B cell (primary cell): Measurements from ENCODE around the gene ZMIZ1. TPM values are rescaled to one million over a fixed set of nuclear protein-coding genes. Genes with fewer than 3 reads are reported as not detected.

ENCODE experiments used
- ATAC-seq: fragments of 200-7000 bp; cut with Tn5 transposase; one replicate; pipeline ENCODE4 v1.10.0; 2021; ENCODE audit warnings: low read depth, mild to moderate bottlenecking, moderate number of reproducible peaks, moderate library complexity
- CTCF ChIA-PET: fragments of 350-600 bp; sonication (Branson Sonifier 250); formaldehyde crosslinking; loops from one replicate; lab custom pipeline; 2021; ENCODE audit warnings: antibody characterized with exemption, inconsistent platforms; lab: Charles Lee
- POLR2A ChIA-PET: fragments of 350-600 bp; sonication (Branson Sonifier 250); formaldehyde crosslinking; loops from one replicate; lab custom pipeline; 2021; ENCODE audit warnings: antibody characterized with exemption; lab: Charles Lee
- DNase-seq: peaks from one replicate; pipeline ENCODE4 v3.0.0; 2013
- H2AFZ ChIP-seq: 2 replicates; pipeline ENCODE4 v1.6.1; 2012; ENCODE audit warnings: mild to moderate bottlenecking, low read depth, low read length; ENCODE audit not compliant: insufficient read depth, poor library complexity, severe bottlenecking
- H3K27ac ChIP-seq, 2 donors: 1 replicate in 1 of 2; 2 replicates in 1 of 2; pipeline ENCODE4 v1.5.1; 2012 to 2013; ENCODE audit warnings: low read length in 2 of 2, mild to moderate bottlenecking in 2 of 2, moderate library complexity in 1 of 2
- H3K27me3 ChIP-seq, 4 experiments: fragments of 200-600 bp in 1 of 4; sonication (generic) in 1 of 4; replicated peaks in 1 of 4; 1 replicate in 2 of 4; 2 replicates in 2 of 4; pipeline versions ENCODE4 v1.6.1 to v1.7.0; 2013 to 2016; ENCODE audit warnings: low read length in 3 of 4, mild to moderate bottlenecking in 2 of 4, mixed read lengths in 1 of 4, moderate library complexity in 1 of 4; ENCODE audit not compliant: insufficient read depth in 4 of 4, control insufficient read depth in 3 of 4; ENCODE audit errors: control extremely low read depth in 1 of 4
- H3K36me3 ChIP-seq, 2 experiments: replicated peaks in 1 of 2; 1 replicate in 1 of 2; 2 replicates in 1 of 2; pipeline versions ENCODE4 v1.6.1 to v1.7.1; 2013; ENCODE audit warnings: low read length in 1 of 2; ENCODE audit not compliant: insufficient read depth in 2 of 2, control insufficient read depth in 1 of 2; ENCODE audit errors: control extremely low read depth in 1 of 2, extremely low read depth in 1 of 2
- H3K4me1 ChIP-seq, 2 donors: fragments of 200-600 bp in 1 of 2; sonication (generic) in 1 of 2; 1 replicate in 1 of 2; 2 replicates in 1 of 2; pipeline versions ENCODE4 v1.5.1 to v1.6.1; 2013 to 2017; ENCODE audit warnings: low read length in 2 of 2; ENCODE audit not compliant: control insufficient read depth in 2 of 2, insufficient read depth in 2 of 2
- H3K4me2 ChIP-seq: replicated peaks from 2 replicates; pipeline ENCODE3; 2012; ENCODE audit warnings: mild to moderate bottlenecking, low read depth, low read length; ENCODE audit not compliant: poor library complexity, severe bottlenecking
- H3K4me3 ChIP-seq, 5 experiments: fragments of 200-600 bp in 1 of 5; sonication (generic) in 1 of 5; 1 replicate in 3 of 5; 2 replicates in 2 of 5; pipeline versions ENCODE4 v1.5.1 to v1.7.0; 2011 to 2016; ENCODE audit warnings: low read length in 4 of 5, mild to moderate bottlenecking in 4 of 5, low read depth in 2 of 5, control low read depth in 1 of 5, moderate library complexity in 1 of 5; ENCODE audit not compliant: insufficient read depth in 1 of 5; ENCODE audit errors: control extremely low read depth in 1 of 5, extremely low read depth in 1 of 5
- H3K79me2 ChIP-seq: fragments of 200-600 bp; sonication (generic); one replicate; pipeline ENCODE4 v1.6.0; 2016; ENCODE audit warnings: low read length; ENCODE audit not compliant: control insufficient read depth, insufficient read depth
- H3K9ac ChIP-seq: fragments of 200-600 bp; sonication (generic); 2 replicates; pipeline ENCODE4 v1.6.1; 2017; ENCODE audit warnings: mild to moderate bottlenecking, low read length, moderate library complexity
- H3K9me3 ChIP-seq, 3 donors: one replicate each; pipeline versions ENCODE4 v1.6.1 to v1.7.1; 2013; ENCODE audit warnings: low read length in 2 of 3; ENCODE audit not compliant: control insufficient read depth in 2 of 3, insufficient read depth in 1 of 3; ENCODE audit errors: control extremely low read depth in 1 of 3
- H4K20me1 ChIP-seq: 2 replicates; pipeline ENCODE4 v1.6.0; 2012; ENCODE audit warnings: mild to moderate bottlenecking, low read length; ENCODE audit not compliant: insufficient read depth, control insufficient read depth, poor library complexity, severe bottlenecking
- H3K27ac Mint-ChIP-seq: one replicate; pipeline ENCODE4 v1.8.0; 2021; ENCODE audit warnings: mixed read lengths
- H3K27me3 Mint-ChIP-seq: one replicate; pipeline ENCODE4 v1.8.0; 2021; ENCODE audit warnings: mixed read lengths
- H3K4me1 Mint-ChIP-seq: one replicate; pipeline ENCODE4 v1.8.0; 2021; ENCODE audit warnings: mixed read lengths
- H3K4me3 Mint-ChIP-seq: one replicate; pipeline ENCODE4 v1.8.0; 2021; ENCODE audit warnings: mixed read lengths
- H3K9me3 Mint-ChIP-seq: one replicate; pipeline ENCODE4 v1.8.0; 2022; ENCODE audit warnings: mixed read lengths; ENCODE audit not compliant: insufficient read depth
- EZH2 ChIP-seq: IDR thresholded peaks from 2 replicates; pipeline ENCODE4 v1.6.1; 2012; ENCODE audit warnings: borderline replicate concordance, low read depth, mild to moderate bottlenecking, moderate library complexity, low read length; ENCODE audit not compliant: insufficient read depth, poor library complexity, severe bottlenecking
- WGBS: methylation state at CpG from one replicate; pipeline ENCODE4 v1.1.5; 2013; ENCODE audit warnings: missing lambda C conversion rate; ENCODE audit not compliant: insufficient coverage; 5-methylcytosine and 5-hydroxymethylcytosine counted together
- intact Hi-C: fragments of 100-400 bp; cut with micrococcal nuclease; formaldehyde crosslinking; loops from one replicate; pipeline ENCODE4 v1.10.0; 2022
- polyA plus RNA-seq: library from polyadenylated mRNA; depleted of rRNA; stranded (reverse); fragments of >200 nt; gene quantifications from 2 replicates; pipeline ENCODE4 v1.2.3, GENCODE V29; 2012
- total RNA-seq, 2 donors: library from RNA; stranded (reverse); fragments of 120-200 nt in 1 of 2; gene quantifications; 1 replicate in 1 of 2; 2 replicates in 1 of 2; pipeline versions ENCODE4 v1.2.3 to v1.2.4, GENCODE V29; 2013 to 2022
- TF ChIP-seq, protein P1 (sequence below): fragments of 200-600 bp; IDR thresholded peaks from one replicate; pipeline ENCODE4 v1.8.0; 2022; ENCODE audit warnings: antibody characterized with exemption, mild to moderate bottlenecking

Gene ZMIZ1
- total and polyA plus RNA-seq, 2 donors (not counting 1 experiment from before 2014, with no cell fraction given), result 14.3 to 64.9 TPM

DNA sequence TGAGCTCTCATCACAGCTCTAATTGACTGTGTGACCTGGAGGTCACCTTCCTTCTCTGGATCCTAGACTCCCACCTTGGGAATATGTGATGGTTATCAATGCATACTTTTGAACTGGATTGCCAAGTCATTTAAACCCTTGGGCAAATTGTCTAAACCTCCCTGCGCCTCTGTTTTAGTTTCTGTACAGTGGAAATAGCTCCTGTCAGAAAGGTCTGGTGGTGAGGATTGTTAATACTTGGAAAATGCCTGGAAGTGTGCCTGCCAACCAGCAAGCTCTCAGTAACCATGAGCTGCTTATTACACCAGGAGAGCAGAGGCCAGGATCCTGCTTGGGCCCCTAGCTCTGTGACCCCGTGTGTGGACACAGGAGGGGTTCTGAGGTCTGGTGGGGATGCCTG is 169.8 kb downstream of the ZMIZ1 start:
- TF ChIP-seq, protein P1, sequence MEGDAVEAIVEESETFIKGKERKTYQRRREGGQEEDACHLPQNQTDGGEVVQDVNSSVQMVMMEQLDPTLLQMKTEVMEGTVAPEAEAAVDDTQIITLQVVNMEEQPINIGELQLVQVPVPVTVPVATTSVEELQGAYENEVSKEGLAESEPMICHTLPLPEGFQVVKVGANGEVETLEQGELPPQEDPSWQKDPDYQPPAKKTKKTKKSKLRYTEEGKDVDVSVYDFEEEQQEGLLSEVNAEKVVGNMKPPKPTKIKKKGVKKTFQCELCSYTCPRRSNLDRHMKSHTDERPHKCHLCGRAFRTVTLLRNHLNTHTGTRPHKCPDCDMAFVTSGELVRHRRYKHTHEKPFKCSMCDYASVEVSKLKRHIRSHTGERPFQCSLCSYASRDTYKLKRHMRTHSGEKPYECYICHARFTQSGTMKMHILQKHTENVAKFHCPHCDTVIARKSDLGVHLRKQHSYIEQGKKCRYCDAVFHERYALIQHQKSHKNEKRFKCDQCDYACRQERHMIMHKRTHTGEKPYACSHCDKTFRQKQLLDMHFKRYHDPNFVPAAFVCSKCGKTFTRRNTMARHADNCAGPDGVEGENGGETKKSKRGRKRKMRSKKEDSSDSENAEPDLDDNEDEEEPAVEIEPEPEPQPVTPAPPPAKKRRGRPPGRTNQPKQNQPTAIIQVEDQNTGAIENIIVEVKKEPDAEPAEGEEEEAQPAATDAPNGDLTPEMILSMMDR, result no peak
- TF ChIP-seq EZH2, result no peak
- H3K9ac ChIP-seq, result no peak overlapping the region
- ChIA-PET POLR2A (no interaction called here), CTCF (interaction anchor here (1.3 to 1.4 kb wide), 2 partner anchors 10 to 77 kb away, joined by 3 read pairs; no protein-coding TSS in a partner anchor)
- H3K4me3 ChIP-seq, result no peak overlapping the region
- H3K9me3 ChIP-seq, result no peaks in the 10 kb centered on the region
- Mint-ChIP-seq H3K27me3 (no peaks in the 10 kb centered on the region), H3K4me3 (no peak overlapping the region), H3K27ac (no peak overlapping the region), H3K4me1 (peaks cover 14% of the 10 kb centered on the region), H3K9me3 (no peaks in the 10 kb centered on the region)
- WGBS, result 86% methylated on average over 2 of the region's 2 CpGs
- no peaks in the 10 kb centered on the region for H3K79me2 ChIP-seq
- ATAC-seq (no peak), DNase-seq (no peak)
- intact Hi-C loops, result no loop called here
- H3K36me3 ChIP-seq, result no peaks in the 10 kb centered on the region
- H3K4me2 ChIP-seq, result no peak overlapping the region
- no peaks in the 10 kb centered on the region for H3K27me3 ChIP-seq
- H3K27ac ChIP-seq, result no peak overlapping the region
- H3K4me1 ChIP-seq, result peaks cover 7 to 12% of the 10 kb centered on the region in 2 donors
- H4K20me1 ChIP-seq, result no peaks in the 10 kb centered on the region
- no peak overlapping the region for H2AFZ ChIP-seq

DNA sequence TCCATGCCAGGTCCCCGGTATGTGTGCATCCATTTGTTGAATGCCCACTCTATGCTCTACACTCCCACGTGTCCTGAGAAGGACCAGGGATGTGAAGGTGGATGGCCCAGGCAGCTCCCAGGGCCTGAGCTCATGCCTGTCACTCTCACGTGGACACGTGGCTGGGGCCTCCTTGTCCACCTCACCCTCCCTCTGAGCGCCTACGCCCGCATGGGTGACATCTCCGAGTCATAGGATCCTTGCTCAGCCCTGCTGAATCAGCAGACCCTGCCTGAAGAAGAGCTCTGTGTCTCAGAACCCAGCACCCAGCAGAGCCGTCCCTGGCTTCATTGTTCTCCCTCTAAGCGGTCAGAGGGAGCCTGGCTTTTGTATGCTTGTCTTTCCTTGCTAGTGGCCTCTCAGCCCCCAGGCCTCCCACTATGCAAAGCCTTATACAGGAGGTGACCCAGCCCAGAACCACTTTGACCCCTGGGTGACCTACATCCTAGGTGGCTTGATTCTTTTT is 170.6 kb downstream of the ZMIZ1 start:
- H3K4me3 Mint-ChIP-seq, result no peak overlapping the region
- no peaks in the 10 kb centered on the region for H3K9me3 ChIP-seq
- CTCF ChIA-PET, result interaction anchor here (1.3 to 1.4 kb wide), 2 partner anchors 9 to 76 kb away, joined by 3 read pairs; no protein-coding TSS in a partner anchor
- H3K4me1 ChIP-seq, result peaks cover 14 to 20% of the 10 kb centered on the region in 2 donors
- no peaks in the 10 kb centered on the region for H3K27me3 ChIP-seq
- H3K27ac Mint-ChIP-seq, result no peak overlapping the region
- no peak overlapping the region for H2AFZ ChIP-seq
- POLR2A ChIA-PET, result no interaction called here
- no peak overlapping the region for H3K27ac ChIP-seq
- H3K9ac ChIP-seq, result no peak overlapping the region
- H3K27me3 Mint-ChIP-seq, result no peaks in the 10 kb centered on the region
- H3K4me2 ChIP-seq, result no peak overlapping the region
- H3K4me3 ChIP-seq, result no peak overlapping the region
- H3K9me3 Mint-ChIP-seq, result no peaks in the 10 kb centered on the region
- DNase-seq (no peak), ATAC-seq (no peak)
- WGBS, result 87% methylated on average over 10 of the region's 10 CpGs
- peaks cover 21% of the 10 kb centered on the region for H3K4me1 Mint-ChIP-seq
- intact Hi-C loops, result no loop called here
- H3K79me2 ChIP-seq, result peaks cover 4% of the 10 kb centered on the region
- H3K36me3 ChIP-seq, result no peaks in the 10 kb centered on the region
- H4K20me1 ChIP-seq, result no peaks in the 10 kb centered on the region
- TF ChIP-seq, protein P1, result no peak
- no peak for TF ChIP-seq EZH2
